Right cardiac atrium (tissue), 5 donors: Measurements from ENCODE around the gene CABLES1. TPM values are rescaled to one million over a fixed set of nuclear protein-coding genes. Genes with fewer than 3 reads are reported as not detected.

Experiments used
- ATAC-seq, 2 donors: fragments of 200-7000 bp; cut with Tn5 transposase; one replicate each; pipeline versions ENCODE4 v1.8.0 to v1.9.1; 2020; ENCODE audit warnings: moderate library complexity in 2 of 2, mild to moderate bottlenecking in 1 of 2
- DNase-seq, 3 donors: peaks; one replicate each; pipeline ENCODE4 v3.0.0-alpha.2; 2020
- H3K27ac ChIP-seq: one replicate; pipeline ENCODE4 v1.5.1; 2013; ENCODE audit warnings: mild to moderate bottlenecking, low read length, control low read depth, moderate library complexity
- H3K27me3 ChIP-seq: one replicate; pipeline ENCODE4 v1.6.1; 2013; ENCODE audit not compliant: control insufficient read depth, insufficient read depth
- H3K4me1 ChIP-seq: one replicate; pipeline ENCODE4 v1.6.1; 2013; ENCODE audit warnings: low read length; ENCODE audit not compliant: control insufficient read depth, insufficient read depth
- H3K4me3 ChIP-seq: one replicate; pipeline ENCODE4 v1.5.1; 2013; ENCODE audit warnings: low read length, control low read depth
- H3K9me3 ChIP-seq: one replicate; pipeline ENCODE4 v1.6.1; 2013; ENCODE audit warnings: low read length; ENCODE audit not compliant: control insufficient read depth
- WGBS: extraction: QIAGEN DNeasy Blood & Tissue Kit; methylation state at CpG from one replicate; pipeline ENCODE4 v1.1.7; 2013; 5-methylcytosine and 5-hydroxymethylcytosine counted together
- intact Hi-C, 4 donors: fragments of 100-400 bp; cut with DNase I; formaldehyde crosslinking; loops; one replicate each; pipeline versions ENCODE4 v1.11.0 to v1.14.0; 2022 to 2023
- polyA plus RNA-seq: library from polyadenylated mRNA; stranded (reverse); fragments of 200-250 nt; gene quantifications from one replicate; pipeline ENCODE4 v1.2.3, GENCODE V29; 2013
- total RNA-seq, 4 donors: library from RNA; stranded (reverse); fragmentation: NEBNext Ultra II Directional; extraction: Animal tissue kit (Norgen Biotek cat#: 25700); gene quantifications; one replicate each; pipeline ENCODE4 v1.2.1, GENCODE V29; 2021
- donor health status: healthy with polysubstance abuse.
- donor health status: DM: no; HTN: yes; CAD: no.
- donor health status: DM: no; HTN: no; CAD: no.
- donor health status: DM: no; HTN: yes; CAD: no; lungs with severe emphysema.
- donor health status: DM: yes; HTN: yes; CAD: no.

The CABLES1 gene
- total and polyA plus RNA-seq, 5 donors: 3.2 to 5.6 (median 4.1) TPM

- Histone ChIP-seq H3K4me1 (peaks cover 5% of the 10 kb centered on the region), H3K27ac (no peak overlapping the region), H3K9me3 (no peaks in the 10 kb centered on the region), H3K4me3 (no peak overlapping the region), H3K27me3 (no peaks in the 10 kb centered on the region)
- DNase-seq (no peak), ATAC-seq (no peak)
- intact Hi-C loops: no loop called here
- 76% methylated on average over 22 of the region's 22 CpGs for WGBS
These were observed 61.1 kb downstream of the CABLES1 start for GRCh38 chr18:23196119-23197007.

DNA sequence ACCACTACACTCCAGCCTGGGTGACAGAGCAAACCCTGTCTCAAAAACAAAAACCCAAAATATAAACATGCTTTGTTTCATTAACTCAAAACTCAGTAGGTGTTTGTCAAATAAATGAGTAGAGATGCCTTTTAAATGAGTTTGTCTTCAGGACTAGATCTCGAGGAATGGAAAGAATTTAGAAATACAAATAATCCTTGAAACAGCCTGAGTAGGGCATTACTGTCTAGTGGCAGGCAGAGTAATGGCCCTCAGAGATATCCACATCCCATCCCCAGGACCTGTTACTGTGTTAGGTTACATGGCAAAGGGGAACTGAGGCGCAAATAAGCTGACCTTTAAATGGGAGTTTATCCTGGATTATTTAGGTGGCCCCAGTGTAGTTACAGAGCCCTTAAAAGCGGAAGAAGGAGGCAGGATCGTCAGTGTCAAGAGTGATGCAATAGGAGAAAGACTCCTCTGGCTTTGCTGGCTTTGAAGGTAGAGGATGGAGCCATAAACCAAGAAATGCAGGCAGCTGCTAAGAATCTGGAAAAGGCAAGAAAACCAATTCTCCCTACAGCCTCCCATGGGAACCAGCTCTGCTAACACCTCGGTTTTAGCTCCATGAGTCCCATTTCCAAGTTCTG lies 63.0 kb downstream of the CABLES1 start:
- Histone ChIP-seq H3K4me1 (no peaks in the 10 kb centered on the region), H3K4me3 (no peak overlapping the region), H3K27me3 (no peaks in the 10 kb centered on the region), H3K27ac (no peak overlapping the region), H3K9me3 (no peaks in the 10 kb centered on the region)
- ATAC-seq: no peak
- no peak for DNase-seq
- intact Hi-C loops: no loop called here
- 93% methylated on average over 5 of the region's 5 CpGs for WGBS

GRCh38 chr18:23200756-23201155 lies 65.5 kb downstream of the CABLES1 start:
- DNase-seq (no peak), ATAC-seq (no peak)
- no peak overlapping the region for H3K27ac ChIP-seq
- H3K4me1 ChIP-seq: no peaks in the 10 kb centered on the region
- 51% methylated on average over 8 of the region's 8 CpGs for WGBS
- H3K4me3 ChIP-seq: no peak overlapping the region
- intact Hi-C loops: no loop called here
- H3K27me3 ChIP-seq: no peaks in the 10 kb centered on the region
- H3K9me3 ChIP-seq: no peaks in the 10 kb centered on the region

GRCh38 chr18:23201741-23202140 lies 66.5 kb downstream of the CABLES1 start:
- DNase-seq (no peak), ATAC-seq (no peak)
- Histone ChIP-seq H3K4me1 (no peaks in the 10 kb centered on the region), H3K27ac (no peak overlapping the region), H3K9me3 (no peaks in the 10 kb centered on the region), H3K4me3 (no peak overlapping the region), H3K27me3 (no peaks in the 10 kb centered on the region)
- intact Hi-C loops: no loop called here
- WGBS: 85% methylated on average over 10 of the region's 10 CpGs

DNA sequence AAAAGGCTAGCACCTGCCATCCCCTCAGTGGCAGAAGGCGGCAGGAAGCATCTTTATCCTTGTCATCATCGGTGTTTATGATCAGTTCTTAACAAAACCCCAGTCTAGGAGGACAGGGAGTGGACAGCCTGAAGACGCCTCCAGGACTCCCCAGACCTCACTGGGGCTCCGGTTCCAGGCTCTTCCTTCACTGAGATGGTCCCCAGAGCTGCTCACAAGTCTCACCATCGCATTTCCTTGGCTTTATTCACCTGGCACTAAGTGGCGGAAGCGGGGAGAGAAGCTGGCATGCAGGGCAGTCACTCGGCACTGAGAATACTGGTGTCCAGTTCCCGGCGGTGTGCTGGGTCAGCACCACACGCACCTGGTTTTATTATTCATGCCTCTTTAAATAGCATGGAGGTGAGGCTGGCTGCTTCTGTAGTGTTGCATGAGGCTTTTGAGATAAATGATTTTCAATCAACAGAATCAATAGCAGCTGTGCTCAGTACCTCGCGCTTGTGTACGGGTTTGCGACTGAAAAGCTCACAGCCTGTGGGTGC lies 68.7 kb downstream of the CABLES1 start:
- ATAC-seq: no peak
- H3K27ac ChIP-seq: no peak overlapping the region
- H3K4me1 ChIP-seq: no peaks in the 10 kb centered on the region
- no peak overlapping the region for H3K4me3 ChIP-seq
- intact Hi-C loops: no loop called here
- DNase-seq: no peak
- H3K27me3 ChIP-seq: no peaks in the 10 kb centered on the region
- 94% methylated on average over 15 of the region's 15 CpGs for WGBS
- H3K9me3 ChIP-seq: no peaks in the 10 kb centered on the region

DNA sequence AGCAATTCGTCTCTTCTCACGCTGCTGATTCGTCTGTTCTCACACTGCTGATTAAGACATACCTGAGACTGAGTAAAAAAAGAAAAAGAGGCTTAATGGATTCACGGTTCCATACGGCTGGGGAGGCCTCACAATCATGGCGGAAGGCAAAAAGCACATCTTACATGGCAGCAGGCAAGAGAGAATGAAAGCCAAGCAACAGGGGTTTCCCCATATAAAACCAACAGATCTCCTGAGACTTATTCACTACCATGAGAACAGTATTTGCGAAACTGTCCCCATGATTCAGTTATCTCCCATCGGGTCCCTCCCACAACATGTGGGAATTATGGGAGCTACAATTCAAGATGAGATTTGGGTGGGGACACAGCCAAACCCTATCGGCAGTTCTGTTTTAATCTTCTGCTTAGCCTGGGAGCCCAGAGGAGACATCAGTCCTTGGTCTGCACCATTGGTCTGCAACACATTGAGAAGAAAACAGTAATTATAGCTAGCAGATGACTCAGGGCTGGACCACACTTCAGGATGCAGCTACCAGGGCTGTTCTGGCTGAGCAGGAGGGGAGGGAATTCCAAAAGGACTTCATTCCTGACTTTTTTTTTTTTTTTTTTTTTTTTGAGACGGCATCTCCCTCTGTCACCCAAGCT lies 69.4 kb downstream of the CABLES1 start:
- Histone ChIP-seq H3K27ac (no peak overlapping the region), H3K27me3 (no peaks in the 10 kb centered on the region), H3K4me3 (no peak overlapping the region), H3K4me1 (no peaks in the 10 kb centered on the region), H3K9me3 (no peaks in the 10 kb centered on the region)
- WGBS: 79% methylated on average over 10 of the region's 10 CpGs
- no peak for ATAC-seq
- no peak for DNase-seq
- intact Hi-C loops: no loop called here

- Histone ChIP-seq H3K9me3 (no peaks in the 10 kb centered on the region), H3K4me1 (no peaks in the 10 kb centered on the region), H3K27ac (no peak overlapping the region), H3K4me3 (no peak overlapping the region), H3K27me3 (no peaks in the 10 kb centered on the region)
- no peak for ATAC-seq
- DNase-seq: no peak
- WGBS: 98% methylated on average over 9 of the region's 9 CpGs
- intact Hi-C loops: no loop called here
These were observed 70.7 kb downstream of the CABLES1 start for GRCh38 chr18:23205980-23206379.

GRCh38 chr18:23207191-23207955 lies 72.1 kb downstream of the CABLES1 start:
- intact Hi-C loops: no loop called here
- Histone ChIP-seq H3K4me3 (no peak overlapping the region), H3K4me1 (no peaks in the 10 kb centered on the region), H3K27ac (no peak overlapping the region), H3K9me3 (no peaks in the 10 kb centered on the region), H3K27me3 (no peaks in the 10 kb centered on the region)
- ATAC-seq: no peak
- DNase-seq: no peak
- 89% methylated on average over 9 of the region's 9 CpGs for WGBS

- intact Hi-C loops: no loop called here
- no peak overlapping the region for H3K27ac ChIP-seq
- ATAC-seq (no peak), DNase-seq (no peak)
- WGBS: 96% methylated on average over 6 of the region's 6 CpGs
- H3K27me3 ChIP-seq: no peaks in the 10 kb centered on the region
- H3K4me1 ChIP-seq: no peaks in the 10 kb centered on the region
- H3K4me3 ChIP-seq: no peak overlapping the region
- H3K9me3 ChIP-seq: no peaks in the 10 kb centered on the region
These were observed 72.7 kb downstream of the CABLES1 start for GRCh38 chr18:23207994-23208393.

DNA sequence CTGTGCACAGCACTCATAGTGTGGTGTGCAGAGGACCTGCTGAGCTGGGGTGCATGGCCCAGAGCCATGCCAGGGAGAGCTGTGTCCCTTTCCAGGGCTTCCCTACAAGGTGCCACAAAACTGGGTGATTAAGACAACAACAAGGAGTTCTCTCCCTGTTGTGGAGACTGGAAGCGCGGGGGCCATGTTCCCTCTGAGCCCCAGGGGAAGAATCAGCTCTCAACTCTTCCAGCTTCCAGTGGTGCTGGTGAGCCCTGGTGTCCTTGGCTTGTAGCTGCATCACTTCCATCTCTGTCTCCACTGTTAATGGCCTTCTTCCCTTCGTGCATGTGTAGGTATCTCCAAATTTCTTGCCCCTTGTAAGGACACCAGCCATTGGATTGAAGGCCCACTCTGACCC lies 73.3 kb downstream of the CABLES1 start:
- ATAC-seq (no peak), DNase-seq (no peak)
- Histone ChIP-seq H3K4me3 (no peak overlapping the region), H3K9me3 (no peaks in the 10 kb centered on the region), H3K27me3 (no peaks in the 10 kb centered on the region), H3K27ac (no peak overlapping the region), H3K4me1 (peaks cover 2% of the 10 kb centered on the region)
- 97% methylated on average over 3 of the region's 3 CpGs for WGBS
- intact Hi-C loops: no loop called here
